ENCODE data around the gene MCAM.

MCAM gene

GRCh38 chr11:119329320-119329719 lies 12.4 kb upstream of the MCAM start:
- DNase-seq = no peak

GRCh38 chr11:119324189-119324588 lies 7.3 kb upstream of the MCAM start:
- DNase-seq = no peak

DNA sequence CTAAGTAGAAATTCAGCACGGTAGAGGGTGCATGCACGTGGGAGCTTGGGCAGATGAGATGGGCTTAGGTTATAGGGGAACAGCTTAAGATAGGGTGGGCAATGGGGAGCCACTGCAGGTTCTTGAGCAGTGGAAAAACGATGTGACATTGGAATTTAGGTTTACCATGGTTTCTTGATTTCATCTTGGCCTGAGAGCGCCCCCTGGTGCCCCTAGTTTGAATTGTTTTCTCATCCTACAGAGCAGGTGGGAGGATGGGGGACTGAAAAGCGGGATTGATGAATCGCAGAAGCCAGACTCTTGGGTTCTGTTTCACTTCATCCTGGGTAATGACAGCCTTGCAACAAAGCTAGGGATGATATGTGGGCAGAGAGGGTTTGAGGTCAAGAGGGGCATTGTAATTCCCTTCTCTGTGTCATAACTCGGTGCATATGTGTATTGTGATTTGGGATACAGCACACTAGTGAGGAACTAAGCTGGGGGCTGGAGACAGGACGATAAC lies 6.7 kb upstream of the MCAM start:
- peak; percentile 45 for DNase-seq

- no peak for DNase-seq
Observed at GRCh38 chr11:119322921-119323531, 6.1 kb upstream of the MCAM start.

DNA sequence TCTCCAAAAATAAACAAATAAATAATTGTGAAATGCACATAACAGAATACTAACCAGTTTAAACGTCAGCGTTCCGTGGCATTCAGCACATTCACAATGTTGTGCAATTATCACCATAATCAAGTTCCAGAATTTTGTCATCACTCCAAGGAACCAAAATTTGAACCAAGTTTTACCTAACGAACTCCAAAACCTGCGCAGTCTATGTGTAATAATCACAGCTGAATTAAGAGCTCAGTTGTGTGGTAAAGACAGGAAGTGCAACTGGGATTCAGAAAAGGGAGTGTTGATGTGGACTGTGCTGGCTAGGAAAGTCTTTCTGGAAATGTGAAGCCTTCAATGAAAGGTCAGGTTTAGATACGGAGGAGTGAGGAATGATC lies 5.4 kb upstream of the MCAM start:
- DNase-seq = no peak

DNA sequence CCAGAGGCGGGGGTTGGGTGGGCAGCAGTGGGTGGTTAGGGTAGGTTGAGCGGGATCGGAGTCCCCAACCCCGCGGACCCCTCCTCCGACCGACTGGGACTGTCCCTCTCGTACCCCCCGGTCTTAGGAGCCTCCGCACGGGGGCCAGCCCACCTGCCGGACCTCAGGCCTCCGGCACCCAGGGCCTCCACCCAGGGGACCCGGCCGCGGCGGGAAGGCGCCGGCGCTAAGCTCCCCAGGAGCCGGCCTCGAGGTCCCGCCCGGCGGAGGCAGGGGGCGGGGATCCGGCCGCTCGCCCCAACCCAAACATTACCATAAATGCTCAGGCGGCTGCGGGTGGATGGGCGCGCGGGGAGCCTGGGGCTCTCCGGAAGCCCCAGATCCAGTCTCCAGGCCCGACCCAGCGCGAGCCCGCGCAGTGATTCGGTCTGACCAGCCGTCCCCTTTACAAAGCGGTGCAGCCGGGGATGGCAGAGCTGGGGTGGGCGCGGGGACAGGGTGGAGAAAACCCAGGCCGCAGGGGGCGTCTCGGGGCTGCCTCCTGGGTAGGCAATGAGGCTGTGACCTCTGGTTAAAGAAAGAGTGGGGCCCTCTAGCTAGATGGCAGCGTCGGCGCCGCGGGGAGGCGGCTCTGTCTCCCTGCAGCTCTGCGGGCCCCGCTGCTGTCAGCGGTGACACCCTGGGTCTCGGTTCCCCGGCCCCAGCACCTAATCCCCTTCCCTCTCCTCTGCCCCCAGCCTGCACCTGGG lies 4.0 kb upstream of the MCAM start:
- DNase-seq = no peak

DNA sequence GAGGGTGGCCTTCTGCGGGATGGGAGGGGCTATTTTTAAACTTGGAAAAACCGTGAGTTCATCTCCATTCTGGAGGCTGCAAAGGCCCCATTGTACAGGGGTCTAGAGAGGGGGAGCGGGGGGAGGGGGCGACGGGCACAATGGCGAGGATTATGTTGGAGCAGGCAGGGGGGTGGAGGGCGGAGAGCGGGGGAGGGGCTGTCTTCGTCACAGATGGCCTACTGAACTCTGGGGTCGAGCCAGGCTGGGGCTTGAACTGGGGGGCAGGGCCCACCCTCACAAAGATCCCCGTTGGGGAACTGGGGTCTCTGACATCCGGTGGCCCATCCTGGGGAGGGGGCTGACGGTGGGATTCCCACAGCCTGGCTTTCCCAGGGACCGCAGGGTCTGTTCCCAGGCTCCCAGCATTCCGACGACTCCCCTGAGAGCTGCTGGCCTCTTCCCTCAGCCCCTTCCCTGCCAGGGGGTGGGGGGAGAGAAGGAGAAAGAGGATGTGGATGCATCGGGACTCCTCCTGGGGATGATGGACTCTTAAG lies 3.4 kb upstream of the MCAM start:
- no peak for DNase-seq

GRCh38 chr11:119319700-119320239 lies 2.8 kb upstream of the MCAM start:
- no peak for DNase-seq

GRCh38 chr11:119319136-119319699 lies 2.3 kb upstream of the MCAM start:
- DNase-seq = no peak

- DNase-seq = no peak
Observed at GRCh38 chr11:119318240-119319135, 1.6 kb upstream of the MCAM start.

GRCh38 chr11:119317592-119318239 lies 786 bp upstream of the MCAM start:
- DNase-seq = no peak

- DNase-seq = peak; percentile 42
Observed at GRCh38 chr11:119316016-119316728, 758 bp downstream of the MCAM start.

GRCh38 chr11:119315131-119316015 lies 1.6 kb downstream of the MCAM start:
- DNase-seq = peak; percentile 39

DNA sequence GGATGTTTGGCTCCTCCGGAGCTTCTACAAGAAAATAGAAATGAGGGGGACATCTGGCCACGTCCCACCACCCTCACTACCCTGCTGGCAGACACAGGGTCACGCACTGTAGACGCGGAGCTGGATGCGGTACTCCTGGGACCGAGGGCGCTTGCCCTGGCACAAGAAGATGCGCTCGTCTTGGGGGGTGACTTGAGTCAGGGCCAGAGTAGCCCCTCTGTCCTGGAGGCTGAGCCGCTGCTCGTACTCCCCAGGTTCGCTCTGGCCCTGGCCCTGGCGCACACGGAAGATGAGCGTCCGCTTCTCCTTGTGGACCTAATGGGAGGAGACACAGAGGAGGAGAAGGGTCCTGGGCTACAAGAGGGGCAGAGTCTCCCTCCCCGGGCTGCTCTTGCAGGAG lies 2.2 kb downstream of the MCAM start:
- no peak for DNase-seq

DNA sequence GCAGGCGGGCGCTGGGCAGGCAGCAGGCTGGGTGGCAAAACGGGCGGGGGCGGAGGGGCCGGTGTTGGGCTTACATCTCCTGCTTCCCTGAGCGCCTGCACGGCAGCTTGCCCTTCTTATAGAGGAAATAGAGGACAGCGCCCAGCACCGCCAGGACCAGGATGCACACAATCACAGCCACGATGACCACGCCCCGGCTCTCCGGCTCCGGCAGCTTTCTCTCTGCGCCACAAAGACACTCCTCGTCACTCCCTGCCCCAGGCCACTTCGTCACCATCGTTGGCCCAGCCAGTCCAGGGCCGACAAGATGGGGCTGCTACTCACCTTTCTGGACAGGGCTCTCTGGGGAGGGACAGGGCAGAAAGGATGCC lies 6.3 kb downstream of the MCAM start:
- DNase-seq = no peak

GRCh38 chr11:119309953-119310681 lies 6.8 kb downstream of the MCAM start:
- DNase-seq = no peak

GRCh38 chr11:119309411-119309810 lies 7.5 kb downstream of the MCAM start:
- DNase-seq = no peak

- DNase-seq = no peak
Observed at GRCh38 chr11:119307974-119308373, 9.0 kb downstream of the MCAM start.

DNA sequence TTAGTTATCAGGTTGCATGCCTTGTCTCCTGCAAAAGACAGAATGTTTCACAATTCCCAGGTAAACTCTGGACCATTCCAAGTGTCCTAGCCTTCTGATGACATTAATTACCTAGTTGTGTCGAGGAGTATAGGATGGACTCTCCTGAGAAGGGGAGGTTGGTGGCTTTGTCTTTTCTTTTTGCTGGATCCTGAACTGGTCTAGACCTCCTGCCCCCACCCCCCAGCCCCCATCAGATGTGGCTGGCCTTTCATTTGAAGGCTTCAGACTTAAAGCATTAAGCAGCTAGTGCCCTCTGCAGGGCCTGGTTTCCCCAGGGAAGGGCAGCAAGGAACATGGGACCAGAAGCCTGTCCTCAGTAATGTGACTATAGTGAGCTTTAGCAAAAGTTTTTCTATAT lies 9.7 kb downstream of the MCAM start:
- no peak for DNase-seq
